Measurements from ENCODE around the gene CREM.

The CREM gene

DNA sequence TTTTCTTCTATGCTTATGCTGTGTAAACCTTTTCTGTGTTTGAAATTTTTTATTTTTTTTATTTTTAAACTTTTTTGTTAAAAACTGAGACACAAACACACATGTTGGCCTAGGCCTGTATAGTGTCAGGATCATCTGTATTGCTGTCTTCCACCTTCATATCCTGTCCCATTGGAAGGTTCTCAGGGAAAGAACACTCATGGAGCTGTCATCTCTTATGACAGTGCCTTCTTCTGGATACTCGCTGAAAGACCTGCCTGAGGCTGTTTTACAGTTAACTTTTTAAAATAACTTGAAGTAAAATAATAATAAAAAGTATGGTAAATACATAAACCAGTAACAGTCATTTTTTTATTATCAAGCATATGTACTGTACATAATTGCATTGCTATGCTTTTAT, 34.1 kb downstream of the CREM start:
- Histone ChIP-seq H3K9ac (ENCODE audit: low read length) (no peak overlapping the region), H4K8ac (ENCODE audit: low read depth, low read length) (no peak overlapping the region), H3K4ac (ENCODE audit: low read depth, low read length) (no peak overlapping the region), H2BK120ac (ENCODE audit: insufficient read depth, low read length, poor library complexity) (no peak overlapping the region), H3K4me2 (ENCODE audit: low read length) (no peak overlapping the region), H3K27ac (ENCODE audit: low read depth, low read length) (no peak overlapping the region), H2AFZ (ENCODE audit: insufficient read depth, low read length, poor library complexity) (no peak overlapping the region), H3K79me1 (ENCODE audit: low read length) (no peaks in the 10 kb centered on the region), H3K79me2 (ENCODE audit: control insufficient read depth, insufficient read depth, low read length, poor library complexity) (no peaks in the 10 kb centered on the region), H4K91ac (ENCODE audit: low read depth, low read length) (no peak overlapping the region), H3K18ac (ENCODE audit: low read length) (no peak overlapping the region), H3K36me3 (ENCODE audit: control insufficient read depth in 1 of 2, insufficient read depth in 2 of 2, low read length in 2 of 2) (no peaks in the 10 kb centered on the region), H3K4me3 (ENCODE audit: low read depth, low read length) (no peak overlapping the region), H2BK12ac (ENCODE audit: low read length) (no peak overlapping the region), H3K27me3 (ENCODE audit: insufficient read depth, low read length) (no peaks in the 10 kb centered on the region), H3K14ac (ENCODE audit: low read length) (no peak overlapping the region), H4K12ac (ENCODE audit: low read depth, low read length) (no peak overlapping the region), H3K9me3 (ENCODE audit: insufficient read depth, low read depth, low read length) (no peaks in the 10 kb centered on the region), H2BK5ac (ENCODE audit: low read depth, low read length, poor library complexity) (no peak overlapping the region), H3K23ac (ENCODE audit: low read length) (no peak overlapping the region), H2AK5ac (ENCODE audit: low read length) (no peak overlapping the region), H3K4me1 (ENCODE audit: control insufficient read depth in 1 of 2, insufficient read depth in 2 of 2, low read length in 2 of 2) (no peaks in the 10 kb centered on the region)
- no CpG with 5 or more reads among the region's 1 CpG for WGBS (ENCODE audit: extremely low coverage, insufficient coverage, insufficient read length)
- DNase-seq = no peak

DNA sequence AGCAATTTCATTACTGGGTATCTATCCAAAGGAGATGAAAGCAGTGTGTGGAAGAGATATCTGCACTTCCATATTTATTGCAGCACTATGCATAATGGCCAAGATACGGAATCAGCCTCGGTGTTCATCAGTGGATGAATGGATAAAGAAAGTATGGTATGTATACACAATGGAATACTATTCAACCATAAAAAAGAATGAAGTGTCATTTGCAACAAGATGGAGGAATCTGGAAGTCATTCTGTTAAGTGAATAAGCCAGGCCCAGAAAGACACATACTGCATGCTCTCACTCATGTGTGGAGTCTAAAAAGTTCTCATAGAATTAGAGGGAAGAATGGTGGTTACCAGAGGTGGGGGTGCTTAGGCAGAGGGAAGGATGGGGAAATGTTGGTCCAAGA, 35.3 kb downstream of the CREM start:
- H2AFZ ChIP-seq (ENCODE audit: insufficient read depth, low read length, poor library complexity) = no peak overlapping the region
- H3K14ac ChIP-seq (ENCODE audit: low read length) = no peak overlapping the region
- no peak overlapping the region for H3K4me2 ChIP-seq (ENCODE audit: low read length)
- no peak overlapping the region for H4K12ac ChIP-seq (ENCODE audit: low read depth, low read length)
- H3K4me1 ChIP-seq (ENCODE audit: control insufficient read depth in 1 of 2, insufficient read depth in 2 of 2, low read length in 2 of 2) = no peaks in the 10 kb centered on the region
- no peak overlapping the region for H4K91ac ChIP-seq (ENCODE audit: low read depth, low read length)
- H3K4ac ChIP-seq (ENCODE audit: low read depth, low read length) = no peak overlapping the region
- H3K79me2 ChIP-seq (ENCODE audit: control insufficient read depth, insufficient read depth, low read length, poor library complexity) = no peaks in the 10 kb centered on the region
- no peak overlapping the region for H3K4me3 ChIP-seq (ENCODE audit: low read depth, low read length)
- H4K8ac ChIP-seq (ENCODE audit: low read depth, low read length) = no peak overlapping the region
- no peaks in the 10 kb centered on the region for H3K79me1 ChIP-seq (ENCODE audit: low read length)
- no peak overlapping the region for H2BK120ac ChIP-seq (ENCODE audit: insufficient read depth, low read length, poor library complexity)
- H3K23ac ChIP-seq (ENCODE audit: low read length) = no peak overlapping the region
- no peak overlapping the region for H2BK12ac ChIP-seq (ENCODE audit: low read length)
- H3K27me3 ChIP-seq (ENCODE audit: insufficient read depth, low read length) = no peaks in the 10 kb centered on the region
- DNase-seq = no peak
- H3K9ac ChIP-seq (ENCODE audit: low read length) = no peak overlapping the region
- no peak overlapping the region for H3K18ac ChIP-seq (ENCODE audit: low read length)
- no peaks in the 10 kb centered on the region for H3K36me3 ChIP-seq (ENCODE audit: control insufficient read depth in 1 of 2, insufficient read depth in 2 of 2, low read length in 2 of 2)
- WGBS (ENCODE audit: extremely low coverage, insufficient coverage, insufficient read length) = no CpG with 5 or more reads among the region's 2 CpGs
- no peaks in the 10 kb centered on the region for H3K9me3 ChIP-seq (ENCODE audit: insufficient read depth, low read depth, low read length)
- H3K27ac ChIP-seq (ENCODE audit: low read depth, low read length) = no peak overlapping the region
- H2BK5ac ChIP-seq (ENCODE audit: low read depth, low read length, poor library complexity) = no peak overlapping the region
- no peak overlapping the region for H2AK5ac ChIP-seq (ENCODE audit: low read length)

DNA sequence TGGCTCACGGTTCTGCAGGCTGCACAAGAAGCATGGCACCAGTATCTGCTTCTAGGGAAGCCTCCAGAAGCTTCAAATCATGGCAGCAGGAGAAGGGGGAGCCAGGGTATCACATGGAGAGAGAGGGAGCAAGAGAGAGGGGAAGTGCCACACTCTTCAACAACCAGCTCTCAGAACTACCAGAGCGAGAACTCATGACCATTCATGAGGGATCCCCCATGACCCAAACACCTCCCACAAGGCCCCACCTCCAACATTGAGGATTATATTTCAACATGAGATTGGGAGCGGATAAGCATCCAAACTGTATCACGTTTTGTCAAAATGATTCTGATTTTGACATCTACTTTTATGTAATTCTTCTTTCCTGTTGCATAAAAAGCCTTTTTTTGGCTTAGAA, 38.5 kb downstream of the CREM start:
- H3K36me3 ChIP-seq (ENCODE audit: control insufficient read depth in 1 of 2, insufficient read depth in 2 of 2, low read length in 2 of 2) = no peaks in the 10 kb centered on the region
- no CpG with 5 or more reads among the region's 4 CpGs for WGBS (ENCODE audit: extremely low coverage, insufficient coverage, insufficient read length)
- no peak overlapping the region for H3K9ac ChIP-seq (ENCODE audit: low read length)
- H3K4me3 ChIP-seq (ENCODE audit: low read depth, low read length) = no peak overlapping the region
- no peak overlapping the region for H2BK5ac ChIP-seq (ENCODE audit: low read depth, low read length, poor library complexity)
- H3K79me1 ChIP-seq (ENCODE audit: low read length) = no peaks in the 10 kb centered on the region
- no peak overlapping the region for H3K14ac ChIP-seq (ENCODE audit: low read length)
- no peak overlapping the region for H3K4me2 ChIP-seq (ENCODE audit: low read length)
- no peak overlapping the region for H2BK120ac ChIP-seq (ENCODE audit: insufficient read depth, low read length, poor library complexity)
- H3K79me2 ChIP-seq (ENCODE audit: control insufficient read depth, insufficient read depth, low read length, poor library complexity) = no peaks in the 10 kb centered on the region
- H4K12ac ChIP-seq (ENCODE audit: low read depth, low read length) = no peak overlapping the region
- H4K91ac ChIP-seq (ENCODE audit: low read depth, low read length) = no peak overlapping the region
- no peak overlapping the region for H2BK12ac ChIP-seq (ENCODE audit: low read length)
- no peak overlapping the region for H3K18ac ChIP-seq (ENCODE audit: low read length)
- H2AK5ac ChIP-seq (ENCODE audit: low read length) = no peak overlapping the region
- H3K27ac ChIP-seq (ENCODE audit: low read depth, low read length) = no peak overlapping the region
- no peak overlapping the region for H3K23ac ChIP-seq (ENCODE audit: low read length)
- H4K8ac ChIP-seq (ENCODE audit: low read depth, low read length) = no peak overlapping the region
- no peaks in the 10 kb centered on the region for H3K4me1 ChIP-seq (ENCODE audit: control insufficient read depth in 1 of 2, insufficient read depth in 2 of 2, low read length in 2 of 2)
- DNase-seq = no peak
- H3K4ac ChIP-seq (ENCODE audit: low read depth, low read length) = no peak overlapping the region
- H2AFZ ChIP-seq (ENCODE audit: insufficient read depth, low read length, poor library complexity) = no peak overlapping the region
- no peaks in the 10 kb centered on the region for H3K27me3 ChIP-seq (ENCODE audit: insufficient read depth, low read length)
- H3K9me3 ChIP-seq (ENCODE audit: insufficient read depth, low read depth, low read length) = no peaks in the 10 kb centered on the region

DNA sequence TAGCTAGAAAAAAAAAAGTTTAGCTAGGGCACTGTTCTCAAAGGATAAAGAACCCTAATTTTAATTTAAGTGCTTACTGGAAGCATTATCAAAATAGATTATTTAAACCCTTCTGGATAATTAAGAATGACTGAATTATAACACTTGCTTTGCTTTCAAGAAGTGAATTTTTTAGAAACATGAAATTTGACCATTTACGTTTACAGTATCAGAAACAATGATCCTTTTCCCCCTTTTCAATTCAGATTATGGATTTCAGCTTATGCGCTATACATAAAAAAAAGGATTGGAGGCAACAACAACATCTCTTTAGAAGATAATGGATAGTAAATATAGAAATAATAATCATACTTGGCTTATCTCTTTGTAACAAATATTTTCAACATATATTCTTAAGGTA, 39.2 kb downstream of the CREM start:
- Histone ChIP-seq H3K79me1 (ENCODE audit: low read length) (no peaks in the 10 kb centered on the region), H3K9ac (ENCODE audit: low read length) (no peak overlapping the region), H4K91ac (ENCODE audit: low read depth, low read length) (no peak overlapping the region), H4K8ac (ENCODE audit: low read depth, low read length) (no peak overlapping the region), H3K4me1 (ENCODE audit: control insufficient read depth in 1 of 2, insufficient read depth in 2 of 2, low read length in 2 of 2) (no peaks in the 10 kb centered on the region), H4K12ac (ENCODE audit: low read depth, low read length) (no peak overlapping the region), H2AFZ (ENCODE audit: insufficient read depth, low read length, poor library complexity) (no peak overlapping the region), H2BK12ac (ENCODE audit: low read length) (no peak overlapping the region), H3K4ac (ENCODE audit: low read depth, low read length) (no peak overlapping the region), H3K4me3 (ENCODE audit: low read depth, low read length) (no peak overlapping the region), H2BK5ac (ENCODE audit: low read depth, low read length, poor library complexity) (no peak overlapping the region), H3K18ac (ENCODE audit: low read length) (no peak overlapping the region), H3K23ac (ENCODE audit: low read length) (no peak overlapping the region), H3K27ac (ENCODE audit: low read depth, low read length) (no peak overlapping the region), H3K4me2 (ENCODE audit: low read length) (no peak overlapping the region), H3K36me3 (ENCODE audit: control insufficient read depth in 1 of 2, insufficient read depth in 2 of 2, low read length in 2 of 2) (no peaks in the 10 kb centered on the region), H3K79me2 (ENCODE audit: control insufficient read depth, insufficient read depth, low read length, poor library complexity) (no peaks in the 10 kb centered on the region), H2BK120ac (ENCODE audit: insufficient read depth, low read length, poor library complexity) (no peak overlapping the region), H2AK5ac (ENCODE audit: low read length) (no peak overlapping the region), H3K14ac (ENCODE audit: low read length) (no peak overlapping the region), H3K27me3 (ENCODE audit: insufficient read depth, low read length) (no peaks in the 10 kb centered on the region), H3K9me3 (ENCODE audit: insufficient read depth, low read depth, low read length) (no peaks in the 10 kb centered on the region)
- WGBS (ENCODE audit: extremely low coverage, insufficient coverage, insufficient read length) = no CpG with 5 or more reads among the region's 2 CpGs
- DNase-seq = no peak
